ENCODE data around the gene NR0B2. TPM values are rescaled to one million over a fixed set of nuclear protein-coding genes. Genes with fewer than 3 reads are reported as not detected.

Gene NR0B2, protein sequence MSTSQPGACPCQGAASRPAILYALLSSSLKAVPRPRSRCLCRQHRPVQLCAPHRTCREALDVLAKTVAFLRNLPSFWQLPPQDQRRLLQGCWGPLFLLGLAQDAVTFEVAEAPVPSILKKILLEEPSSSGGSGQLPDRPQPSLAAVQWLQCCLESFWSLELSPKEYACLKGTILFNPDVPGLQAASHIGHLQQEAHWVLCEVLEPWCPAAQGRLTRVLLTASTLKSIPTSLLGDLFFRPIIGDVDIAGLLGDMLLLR
- under 1 TPM in 1 of 8 experiments, not detected in 7; 0.24 TPM for total RNA-seq

DNA sequence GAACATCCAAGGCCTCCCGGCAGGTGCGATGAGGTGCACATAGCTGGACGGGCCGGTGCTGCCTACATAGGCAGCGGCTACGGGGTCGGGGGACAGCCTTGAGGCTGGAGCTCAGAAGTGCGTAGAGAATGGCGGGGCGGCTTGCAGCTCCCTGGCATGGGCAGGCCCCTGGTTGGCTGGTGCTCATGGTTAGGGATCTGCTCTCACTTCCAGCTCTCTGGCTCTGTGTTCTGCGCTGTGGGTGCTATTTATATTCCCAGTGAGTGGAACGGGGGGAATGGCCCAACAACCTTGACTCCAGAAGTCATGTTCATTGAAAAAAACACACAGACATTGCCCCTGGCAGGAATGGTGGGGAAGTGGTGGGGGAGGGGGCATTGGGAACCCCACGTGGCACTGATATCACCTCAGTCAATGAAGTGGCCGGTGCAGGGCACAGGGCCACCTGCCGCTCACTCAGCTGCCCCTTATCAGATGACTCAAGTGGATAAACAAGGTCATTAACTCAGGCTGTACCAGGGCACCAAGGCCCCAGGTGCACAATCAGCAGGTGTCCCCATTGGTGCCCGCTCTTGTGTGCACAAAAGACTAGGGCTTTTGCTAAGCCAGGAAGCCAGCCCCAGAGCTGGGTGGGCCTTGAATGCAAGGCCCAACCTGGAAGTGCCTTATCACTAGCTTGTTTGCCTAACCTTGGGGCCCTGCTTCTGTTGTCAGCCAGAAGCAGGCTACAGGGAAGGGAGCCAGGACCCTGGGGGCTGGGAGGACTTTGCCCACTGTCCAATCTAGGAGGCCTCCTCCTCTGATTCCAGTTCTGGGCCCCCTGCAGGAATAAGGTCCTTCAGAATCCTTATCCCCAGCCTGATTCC lies at the start of gene NR0B2:
TSS of gene NR0B2 (minus strand) at position 222 of the 866 bp plus-strand sequence. CDS start at position 187, 35 bp downstream.
- 72 to 88% (median 85%) methylated on average over 2 to 15 of the region's 16 CpGs; no CpG with 5 or more reads in 5 of the 10 experiments for WGBS, 10 experiments
- in situ Hi-C loops (cut with MboI; ENCODE audit: low pct_unique_long_range_greater_than_20kb in 2 of 9, low sequenced_read_pairs in 9 of 9, unreplicated experiment in 9 of 9) = loop anchor here in 1 of 9 experiments (10.0 kb wide), 1 partner anchor 61 kb away; no protein-coding TSS in a partner anchor

DNA sequence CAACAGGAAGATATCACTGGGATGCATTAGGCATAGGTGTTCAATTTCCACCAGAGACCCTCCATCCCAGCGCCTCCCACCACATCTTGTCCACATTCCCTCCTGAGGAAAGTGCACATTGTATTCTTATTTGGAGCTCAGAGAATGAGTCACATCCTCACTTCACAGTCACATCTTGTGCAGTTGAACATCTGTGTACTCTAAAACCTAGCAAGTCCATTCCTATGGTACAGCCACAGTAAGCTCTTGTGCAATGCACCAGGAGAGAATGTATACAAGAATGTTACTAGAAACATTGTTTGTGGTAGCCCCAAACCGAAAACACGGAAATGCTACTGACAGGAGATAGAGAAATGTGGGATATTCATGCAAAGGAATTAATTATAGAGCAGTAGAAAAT lies 48.1 kb upstream of the NR0B2 start:
- Histone ChIP-seq H3K27ac (no peak overlapping the region), H3K4me3 (no peak overlapping the region), H3K4me1 (replicated peaks in 1 of 2) (peaks cover 0 to 9% of the 10 kb centered on the region in 2 donors)
- peak in 3 of 8 experiments; percentile 33 to 63 (median 37) for ATAC-seq (replicated peaks in 6 of 8)
- WGBS, 10 experiments = 0 to 92% (median 40%) methylated on average over 2 to 3 of the region's 3 CpGs; no CpG with 5 or more reads in 1 of the 10 experiments
- in situ Hi-C loops (cut with MboI; ENCODE audit: low pct_unique_long_range_greater_than_20kb in 2 of 9, low sequenced_read_pairs in 9 of 9, unreplicated experiment in 9 of 9) = no loop called here

More for the DNA sequence above, at the start of gene NR0B2:
- H3K27ac ChIP-seq = no peak within 1 kb of the TSS
- H3K4me3 ChIP-seq = no peak within 1 kb of the TSS
- no peaks in the 10 kb centered on the region for H3K4me1 ChIP-seq (replicated peaks in 1 of 2)
- ATAC-seq (replicated peaks in 6 of 8) = peak in 4 of 8 experiments; percentile 10 to 33 (median 24)

DNA sequence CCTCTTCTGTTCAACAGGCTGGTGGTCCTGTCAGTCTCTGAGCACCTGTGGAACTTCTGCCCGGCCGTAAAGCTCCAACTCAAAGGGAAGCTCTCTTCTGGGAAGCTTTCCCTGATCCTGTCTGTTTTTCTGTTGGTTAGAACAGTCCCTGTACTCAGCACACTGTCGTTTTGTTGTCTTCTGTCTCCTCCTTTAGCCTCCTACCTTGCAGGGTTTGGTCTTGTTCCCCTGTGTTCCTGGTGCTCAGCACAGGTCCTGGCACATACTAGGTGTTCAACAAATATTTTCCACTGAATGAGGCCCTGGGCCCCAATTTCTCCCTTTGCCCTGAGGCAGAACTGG lies 46.8 kb upstream of the NR0B2 start:
- Histone ChIP-seq H3K4me1 (replicated peaks in 1 of 2) (peaks cover 0 to 9% of the 10 kb centered on the region in 2 donors), H3K4me3 (no peak overlapping the region), H3K27ac (no peak overlapping the region)
- in situ Hi-C loops (cut with MboI; ENCODE audit: low pct_unique_long_range_greater_than_20kb in 2 of 9, low sequenced_read_pairs in 9 of 9, unreplicated experiment in 9 of 9) = no loop called here
- 7 to 29% (median 17%) methylated on average over 1 to 3 of the region's 3 CpGs; no CpG with 5 or more reads in 5 of the 10 experiments for WGBS, 10 experiments
- ATAC-seq (replicated peaks in 6 of 8) = no peak

DNA sequence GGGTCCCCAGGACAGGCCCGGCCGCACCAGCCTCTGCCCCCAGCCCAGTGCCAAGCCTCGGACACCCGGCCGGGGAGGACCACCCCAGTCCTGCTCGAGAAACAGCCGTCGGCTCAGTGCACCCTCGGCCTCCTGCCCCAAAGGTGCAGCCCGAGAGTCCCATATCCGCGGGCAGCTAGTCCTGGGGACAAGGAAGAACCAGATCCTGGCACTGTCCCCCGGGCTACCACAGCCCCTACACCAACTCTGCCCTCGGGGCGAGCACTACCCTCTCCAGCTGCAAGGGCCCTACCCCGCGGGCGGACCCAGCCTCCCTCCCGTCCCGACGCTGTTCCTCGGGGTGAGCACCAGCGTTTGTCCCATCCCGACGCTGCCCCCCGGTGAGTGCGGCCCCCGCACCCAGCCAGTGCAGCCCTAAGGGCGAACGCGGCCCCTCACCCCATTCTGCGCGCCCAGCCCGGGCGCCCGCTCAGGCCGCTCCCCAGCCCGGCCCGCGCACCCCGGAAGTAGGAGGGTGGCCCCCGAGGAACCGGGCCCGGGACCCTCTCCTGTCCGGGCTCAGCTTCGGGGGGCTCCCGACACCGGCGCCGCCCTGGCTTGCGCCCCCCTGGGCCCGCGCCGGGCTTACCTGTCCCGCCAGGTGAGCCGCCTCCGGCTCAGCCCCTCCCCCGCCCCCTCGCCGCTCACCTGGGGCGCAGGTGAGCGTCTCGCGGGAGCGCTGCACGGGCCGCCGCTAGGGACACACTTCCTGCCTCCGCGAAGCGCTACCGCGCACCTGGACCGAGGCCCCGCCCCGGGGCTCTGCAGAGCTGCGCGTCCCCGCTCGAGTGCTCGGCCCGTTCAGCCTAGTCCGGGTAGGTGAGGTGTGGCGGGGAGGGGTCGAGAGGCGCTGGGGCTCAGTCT lies 46.2 kb upstream of the NR0B2 start, which contains the start of gene KDF1:
TSS of gene KDF1 (minus strand) at position 747 of the 903 bp plus-strand sequence. CDS start 8,088 bp downstream, outside the sequence.
- H3K4me1 ChIP-seq (replicated peaks in 1 of 2) = peaks cover 0 to 9% of the 10 kb centered on the region in 2 donors
- in situ Hi-C loops (cut with MboI; ENCODE audit: low pct_unique_long_range_greater_than_20kb in 2 of 9, low sequenced_read_pairs in 9 of 9, unreplicated experiment in 9 of 9) = no loop called here
- peak in 7 of 8 experiments; percentile 22 to 59 (median 50) for ATAC-seq (replicated peaks in 6 of 8)
- H3K4me3 ChIP-seq = peak within 1 kb of the TSS in 4 of 5 donors; percentile 10 to 26 (median 16)
- no peak within 1 kb of the TSS for H3K27ac ChIP-seq
- WGBS, 10 experiments = 0 to 20% (median 5%) methylated on average over 1 to 6 of the region's 86 CpGs; no CpG with 5 or more reads in 7 of the 10 experiments

DNA sequence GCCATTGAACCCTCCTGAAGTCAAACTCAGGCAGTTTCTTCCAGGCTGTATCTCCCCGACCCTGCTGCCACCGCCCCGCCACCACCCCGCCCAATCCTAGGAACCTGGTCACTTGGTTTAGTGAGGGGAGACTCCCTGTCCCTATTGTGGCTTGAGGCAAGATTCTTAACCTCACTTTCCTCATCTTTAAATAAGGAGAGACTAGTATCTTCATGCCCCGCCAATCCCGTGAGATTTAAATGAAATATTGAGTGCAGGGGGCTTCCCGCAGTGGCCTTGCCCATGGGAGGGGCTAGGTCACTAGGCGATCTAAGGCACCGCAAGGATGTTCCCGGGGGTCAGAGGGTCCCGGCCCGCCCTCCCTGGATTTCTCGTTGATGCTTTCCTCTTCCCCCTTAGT lies 45.5 kb upstream of the NR0B2 start:
- whole genome bisulfite sequencing, 10 experiments = 18 to 37% (median 27%) methylated on average over 5 to 9 of the region's 13 CpGs; no CpG with 5 or more reads in 7 of the 10 experiments
- H3K27ac ChIP-seq = no peak overlapping the region
- in situ Hi-C loops (cut with MboI; ENCODE audit: low pct_unique_long_range_greater_than_20kb in 2 of 9, low sequenced_read_pairs in 9 of 9, unreplicated experiment in 9 of 9) = no loop called here
- ATAC-seq (replicated peaks in 6 of 8) = no peak
- peaks cover 0 to 9% of the 10 kb centered on the region in 2 donors for H3K4me1 ChIP-seq (replicated peaks in 1 of 2)
- H3K4me3 ChIP-seq = no peak overlapping the region

DNA sequence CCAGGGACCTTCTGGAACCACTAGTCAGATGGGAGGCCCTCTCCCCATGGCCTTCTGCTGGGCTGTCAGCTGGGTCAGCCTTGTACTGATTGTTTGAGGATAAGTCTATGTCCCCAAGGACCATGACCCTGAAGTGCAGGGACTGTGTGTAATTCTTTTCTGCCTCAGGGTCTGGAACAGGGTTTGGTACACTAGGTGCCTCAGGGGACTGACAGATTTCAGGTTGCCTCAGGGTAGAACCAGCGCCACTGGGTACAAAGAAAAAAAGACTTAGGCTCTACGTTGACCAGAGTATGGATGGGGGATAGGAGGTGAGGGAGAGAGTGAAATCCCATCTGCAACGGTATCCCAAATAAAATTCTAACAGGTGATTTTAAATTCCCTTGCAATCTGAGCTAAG lies 43.5 kb upstream of the NR0B2 start:
- in situ Hi-C loops (cut with MboI; ENCODE audit: low pct_unique_long_range_greater_than_20kb in 2 of 9, low sequenced_read_pairs in 9 of 9, unreplicated experiment in 9 of 9) = no loop called here
- H3K4me1 ChIP-seq (replicated peaks in 1 of 2) = peaks cover 0 to 9% of the 10 kb centered on the region in 2 donors
- no peak overlapping the region for H3K27ac ChIP-seq
- 32 to 100% (median 66%) methylated on average over 1 to 3 of the region's 3 CpGs for WGBS, 10 experiments
- no peak for ATAC-seq (replicated peaks in 6 of 8)
- no peak overlapping the region for H3K4me3 ChIP-seq

DNA sequence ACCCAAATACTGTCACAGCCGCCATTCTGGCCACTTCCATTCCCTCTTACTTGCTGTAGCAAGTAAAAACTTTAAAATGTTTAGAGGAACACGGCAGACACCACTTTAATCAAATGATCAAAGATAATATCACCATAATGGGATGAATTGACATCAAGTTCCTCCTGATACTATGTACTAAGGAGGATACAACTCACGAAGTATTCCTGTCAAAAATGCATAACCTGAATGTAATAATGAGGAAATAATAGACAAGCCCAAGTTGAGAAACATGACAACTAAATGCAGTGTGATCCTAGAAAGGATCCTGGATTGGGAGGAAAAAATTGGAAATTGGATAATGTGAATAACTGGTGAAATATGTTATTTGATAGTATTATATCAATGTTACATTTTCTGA lies 42.5 kb upstream of the NR0B2 start:
- in situ Hi-C loops (cut with MboI; ENCODE audit: low pct_unique_long_range_greater_than_20kb in 2 of 9, low sequenced_read_pairs in 9 of 9, unreplicated experiment in 9 of 9) = no loop called here
- WGBS, 10 experiments = 12 to 70% (median 47%) methylated on average over 2 to 3 of the region's 3 CpGs; no CpG with 5 or more reads in 1 of the 10 experiments
- H3K4me3 ChIP-seq = no peak overlapping the region
- no peak overlapping the region for H3K27ac ChIP-seq
- no peak for ATAC-seq (replicated peaks in 6 of 8)
- H3K4me1 ChIP-seq (replicated peaks in 1 of 2) = peaks cover 0 to 9% of the 10 kb centered on the region in 2 donors

DNA sequence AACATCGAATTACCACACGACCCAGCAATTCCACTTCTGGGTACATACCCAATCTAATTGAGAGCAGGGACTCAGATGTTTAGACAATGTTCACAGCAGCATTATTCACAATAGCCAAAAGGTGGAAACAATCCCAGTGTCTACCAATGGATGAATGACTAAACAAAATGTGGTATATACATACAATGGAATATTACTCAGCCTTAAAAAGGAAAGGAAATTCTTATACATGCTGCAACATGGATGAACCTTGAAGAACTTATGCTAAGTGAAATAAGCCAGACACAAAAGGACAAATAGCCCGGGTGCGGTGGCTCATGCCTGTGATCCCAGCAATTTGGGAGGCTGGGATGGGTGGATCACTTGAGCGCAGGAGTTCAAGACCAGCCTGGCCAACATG lies 39.6 kb upstream of the NR0B2 start:
- in situ Hi-C loops (cut with MboI; ENCODE audit: low pct_unique_long_range_greater_than_20kb in 2 of 9, low sequenced_read_pairs in 9 of 9, unreplicated experiment in 9 of 9) = no loop called here
- WGBS, 10 experiments = 31 to 100% (median 88%) methylated on average over 2 to 5 of the region's 5 CpGs; no CpG with 5 or more reads in 2 of the 10 experiments
- H3K4me3 ChIP-seq = no peak overlapping the region
- no peak for ATAC-seq (replicated peaks in 6 of 8)
- peaks cover 0 to 7% of the 10 kb centered on the region in 2 donors for H3K4me1 ChIP-seq (replicated peaks in 1 of 2)
- H3K27ac ChIP-seq = no peak overlapping the region

DNA sequence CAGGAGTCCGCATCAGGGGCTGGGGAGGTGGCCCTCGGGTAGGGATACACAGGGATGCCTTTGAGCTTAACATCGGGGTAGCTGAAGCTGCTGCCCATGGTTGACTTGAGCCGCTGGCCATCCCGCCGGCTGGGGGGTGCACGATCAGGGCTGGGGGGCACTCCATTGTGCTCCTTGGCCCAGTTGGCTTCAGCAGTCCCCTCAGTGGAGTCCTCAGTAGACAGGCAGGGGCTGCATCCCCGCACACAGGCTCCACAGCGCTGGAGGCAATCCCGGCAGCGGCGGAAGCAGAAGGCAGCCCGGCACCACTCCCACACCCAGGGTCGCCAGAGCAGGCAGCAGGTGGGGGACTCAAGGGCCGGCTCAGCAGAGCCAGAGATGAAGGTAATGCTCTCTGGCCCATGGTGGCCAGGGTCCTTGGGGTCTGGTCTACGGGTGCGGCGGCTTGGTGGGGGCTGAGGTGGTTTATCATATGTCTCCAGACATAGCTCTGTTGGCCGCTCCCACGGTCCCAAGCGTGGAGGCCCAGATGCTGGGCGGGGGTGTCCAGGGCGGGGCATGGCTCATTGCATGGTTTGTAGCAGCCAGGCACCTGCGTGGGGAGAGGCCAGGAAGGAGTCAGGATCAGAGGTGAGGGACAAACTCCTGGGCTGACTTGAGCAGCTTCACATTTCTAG lies 38.2 kb upstream of the NR0B2 start:
- WGBS, 10 experiments = 76 to 88% (median 78%) methylated on average over 3 to 8 of the region's 24 CpGs; no CpG with 5 or more reads in 6 of the 10 experiments
- Histone ChIP-seq H3K4me3 (no peak overlapping the region), H3K4me1 (replicated peaks in 1 of 2) (peaks cover 0 to 7% of the 10 kb centered on the region in 2 donors), H3K27ac (no peak overlapping the region)
- ATAC-seq (replicated peaks in 6 of 8) = peak in 3 of 8 experiments; percentile 6 to 21 (median 8)
- in situ Hi-C loops (cut with MboI; ENCODE audit: low pct_unique_long_range_greater_than_20kb in 2 of 9, low sequenced_read_pairs in 9 of 9, unreplicated experiment in 9 of 9) = no loop called here

DNA sequence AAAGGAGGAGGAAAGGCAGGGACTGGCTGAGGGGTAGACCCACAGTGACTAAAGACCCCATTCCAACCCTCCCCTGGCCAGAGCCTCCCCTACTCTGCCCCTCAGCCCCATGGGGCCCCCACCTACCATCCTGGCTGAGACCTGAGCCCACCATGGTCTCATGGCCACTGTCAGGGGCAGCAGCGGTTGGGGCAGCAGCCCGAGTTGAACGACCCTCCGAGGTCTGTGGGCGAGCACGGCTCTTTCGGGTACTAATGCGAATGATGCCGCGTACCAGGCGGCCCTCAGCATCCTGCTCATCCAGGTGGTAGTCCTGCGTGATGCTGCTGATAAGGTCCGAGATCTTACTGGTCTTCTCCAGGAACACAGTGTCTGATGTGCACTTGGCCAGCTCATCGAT lies 37.4 kb upstream of the NR0B2 start:
- no peak overlapping the region for H3K4me3 ChIP-seq
- in situ Hi-C loops (cut with MboI; ENCODE audit: low pct_unique_long_range_greater_than_20kb in 2 of 9, low sequenced_read_pairs in 9 of 9, unreplicated experiment in 9 of 9) = no loop called here
- WGBS, 10 experiments = 80 to 96% (median 80%) methylated on average over 1 to 12 of the region's 14 CpGs; no CpG with 5 or more reads in 7 of the 10 experiments

DNA sequence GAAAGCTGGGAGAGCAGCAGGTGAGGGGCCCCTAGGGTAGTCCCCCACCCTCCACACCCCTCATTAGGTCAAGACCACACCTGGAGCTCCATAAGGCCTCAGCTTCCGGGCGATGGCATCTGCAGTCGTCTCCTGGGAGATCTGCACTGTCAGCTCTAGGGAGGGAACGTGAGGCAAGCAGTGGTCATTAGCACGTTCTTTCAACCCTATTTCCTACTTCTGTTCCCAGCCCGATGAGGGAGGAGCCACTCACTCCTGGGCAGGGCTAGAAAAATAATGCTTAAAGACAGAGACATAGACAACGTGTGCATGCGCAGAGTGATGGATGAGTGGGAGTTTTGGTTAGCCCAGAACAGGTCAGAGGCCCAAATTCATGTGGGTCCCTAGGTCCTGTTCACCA lies 36.8 kb upstream of the NR0B2 start:
- WGBS, 10 experiments = 28 to 45% (median 31%) methylated on average over 2 to 8 of the region's 8 CpGs; no CpG with 5 or more reads in 6 of the 10 experiments
- H3K4me1 ChIP-seq (replicated peaks in 1 of 2) = peaks cover 0 to 7% of the 10 kb centered on the region in 2 donors
- in situ Hi-C loops (cut with MboI; ENCODE audit: low pct_unique_long_range_greater_than_20kb in 2 of 9, low sequenced_read_pairs in 9 of 9, unreplicated experiment in 9 of 9) = no loop called here
- ATAC-seq (replicated peaks in 6 of 8) = peak; percentile 28 to 80 (median 42)
- no peak overlapping the region for H3K27ac ChIP-seq
- H3K4me3 ChIP-seq = no peak overlapping the region

More for the DNA sequence above, 37.4 kb upstream of the NR0B2 start:
- Histone ChIP-seq H3K4me1 (replicated peaks in 1 of 2) (peaks cover 0 to 7% of the 10 kb centered on the region in 2 donors), H3K27ac (no peak overlapping the region)
- ATAC-seq (replicated peaks in 6 of 8) = peak in 4 of 8 experiments; percentile 7 to 33 (median 12)

DNA sequence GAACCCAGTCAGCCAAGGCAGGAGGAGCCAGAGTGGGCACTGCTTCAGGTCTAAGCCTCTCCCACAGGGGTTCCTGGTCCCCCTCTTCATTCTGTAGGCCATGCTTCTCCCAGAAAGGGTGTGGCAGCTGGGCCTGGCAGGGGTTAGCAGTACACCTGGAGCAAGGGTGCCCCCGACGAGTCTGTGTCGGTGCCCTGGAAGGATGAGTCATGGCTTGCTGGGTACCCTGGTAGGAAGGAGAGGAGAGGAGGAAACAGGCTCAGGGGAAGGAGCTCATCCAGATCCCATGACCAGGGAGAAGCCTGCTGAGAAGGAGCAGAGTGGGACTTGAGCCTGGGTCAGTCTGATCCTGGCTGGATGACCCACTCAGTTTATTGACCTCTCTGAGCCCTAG lies 36.1 kb upstream of the NR0B2 start:
- 80 to 100% (median 92%) methylated on average over 1 to 3 of the region's 3 CpGs; no CpG with 5 or more reads in 6 of the 10 experiments for WGBS, 10 experiments
- Histone ChIP-seq H3K4me3 (no peak overlapping the region), H3K4me1 (replicated peaks in 1 of 2) (peaks cover 0 to 7% of the 10 kb centered on the region in 2 donors), H3K27ac (no peak overlapping the region)
- in situ Hi-C loops (cut with MboI; ENCODE audit: low pct_unique_long_range_greater_than_20kb in 2 of 9, low sequenced_read_pairs in 9 of 9, unreplicated experiment in 9 of 9) = no loop called here
- peak in 4 of 8 experiments; percentile 11 to 26 (median 24) for ATAC-seq (replicated peaks in 6 of 8)

Measured in motor neuron (in vitro differentiated cells).